Measurements from ENCODE around the gene CHRNE. TPM values are rescaled to one million over a fixed set of nuclear protein-coding genes. Genes with fewer than 3 reads are reported as not detected.
"Not testable (repeated sequence)": the region's sequence is repeated elsewhere in the genome, so short reads cannot be mapped to it uniquely, and the experiment has no call there.

CHRNE gene
- total and polyA plus RNA-seq, 2 experiments from 2014 or later, result 0.24 to 1.2 TPM

GRCh38 chr17:4914551-4914950 lies 11.7 kb upstream of the CHRNE start:
- not testable (repeated sequence) for DNase-seq (ENCODE audit: low spot score); H3K4me3 Mint-ChIP-seq; H3K27me3 ChIP-seq (ENCODE audit: insufficient read depth); H3K4me2 ChIP-seq; H3K4me3 ChIP-seq; ATAC-seq; H3K27ac Mint-ChIP-seq; H3K9me3 Mint-ChIP-seq; H3K79me2 ChIP-seq (replicated peaks; ENCODE audit: insufficient read depth); H2AFZ ChIP-seq; H3K9me2 ChIP-seq (ENCODE audit: insufficient read depth); H3K4me1 Mint-ChIP-seq; H3K36me3 ChIP-seq (ENCODE audit: insufficient read depth); H3K27me3 Mint-ChIP-seq (ENCODE audit: insufficient read depth, low read depth, poor library complexity); H3K27ac ChIP-seq (ENCODE audit: low read depth); H4K20me1 ChIP-seq (replicated peaks; ENCODE audit: insufficient read depth); H3F3A ChIP-seq (replicated peaks; ENCODE audit: low read depth); H3K36me3 Mint-ChIP-seq (ENCODE audit: low read depth)
- H3K4me1 ChIP-seq (ENCODE audit: insufficient read depth), result peaks cover 12% of the 10 kb centered on the region

GRCh38 chr17:4913994-4914393 lies 11.1 kb upstream of the CHRNE start:
- Histone ChIP-seq H3K36me3 (ENCODE audit: insufficient read depth) (no peaks in the 10 kb centered on the region), H3K4me3 (no peak overlapping the region), H3K27me3 (ENCODE audit: insufficient read depth) (no peaks in the 10 kb centered on the region), H3K79me2 (replicated peaks; ENCODE audit: insufficient read depth) (no peaks in the 10 kb centered on the region), H3K27ac (ENCODE audit: low read depth) (no peak overlapping the region), H4K20me1 (replicated peaks; ENCODE audit: insufficient read depth) (no peaks in the 10 kb centered on the region), H3K4me2 (no peak overlapping the region), H3F3A (replicated peaks; ENCODE audit: low read depth) (no peaks in the 10 kb centered on the region), H3K9me2 (ENCODE audit: insufficient read depth) (no peaks in the 10 kb centered on the region), H3K4me1 (ENCODE audit: insufficient read depth) (peaks cover 7% of the 10 kb centered on the region), H2AFZ (no peak overlapping the region)
- no peak for TF ChIP-seq NANOG (IDR thresholded peaks at IDR 0.05; ENCODE audit: borderline replicate concordance)
- TF ChIP-seq, protein P1, sequence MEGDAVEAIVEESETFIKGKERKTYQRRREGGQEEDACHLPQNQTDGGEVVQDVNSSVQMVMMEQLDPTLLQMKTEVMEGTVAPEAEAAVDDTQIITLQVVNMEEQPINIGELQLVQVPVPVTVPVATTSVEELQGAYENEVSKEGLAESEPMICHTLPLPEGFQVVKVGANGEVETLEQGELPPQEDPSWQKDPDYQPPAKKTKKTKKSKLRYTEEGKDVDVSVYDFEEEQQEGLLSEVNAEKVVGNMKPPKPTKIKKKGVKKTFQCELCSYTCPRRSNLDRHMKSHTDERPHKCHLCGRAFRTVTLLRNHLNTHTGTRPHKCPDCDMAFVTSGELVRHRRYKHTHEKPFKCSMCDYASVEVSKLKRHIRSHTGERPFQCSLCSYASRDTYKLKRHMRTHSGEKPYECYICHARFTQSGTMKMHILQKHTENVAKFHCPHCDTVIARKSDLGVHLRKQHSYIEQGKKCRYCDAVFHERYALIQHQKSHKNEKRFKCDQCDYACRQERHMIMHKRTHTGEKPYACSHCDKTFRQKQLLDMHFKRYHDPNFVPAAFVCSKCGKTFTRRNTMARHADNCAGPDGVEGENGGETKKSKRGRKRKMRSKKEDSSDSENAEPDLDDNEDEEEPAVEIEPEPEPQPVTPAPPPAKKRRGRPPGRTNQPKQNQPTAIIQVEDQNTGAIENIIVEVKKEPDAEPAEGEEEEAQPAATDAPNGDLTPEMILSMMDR (conservative IDR thresholded peaks at IDR 0.05; ENCODE audit: low read depth in 2 of 2), result no peak
- TF ChIP-seq STAT1 (IDR thresholded peaks at IDR 0.05; ENCODE audit: unreplicated experiment), result no peak
- TF ChIP-seq ZNF331 (CRISPR knock-in tag; IDR thresholded peaks at IDR 0.05; ENCODE audit: low read depth), result no peak
- TF ChIP-seq ETS1 (IDR thresholded peaks at IDR 0.05), result no peak
- no peak for TF ChIP-seq JUNB (IDR thresholded peaks at IDR 0.05; ENCODE audit: unreplicated experiment)
- TF ChIP-seq EZH2phosphoT487 (IDR thresholded peaks at IDR 0.05; ENCODE audit: unreplicated experiment), result no peak
- no peak for TF ChIP-seq ZNF114 (CRISPR knock-in tag; IDR thresholded peaks at IDR 0.05)
- no peak for TF ChIP-seq CREB1 (CRISPR knock-in tag; IDR thresholded peaks at IDR 0.05; ENCODE audit: low read depth)
- TF ChIP-seq EZH2 (IDR thresholded peaks at IDR 0.05; ENCODE audit: low read depth, unreplicated experiment), result no peak
- Mint-ChIP-seq H3K36me3 (ENCODE audit: low read depth) (no peaks in the 10 kb centered on the region), H3K9me3 (no peaks in the 10 kb centered on the region), H3K27ac (no peak overlapping the region), H3K4me1 (no peaks in the 10 kb centered on the region; the same call in 2 of the 3 replicates), H3K4me3 (no peak overlapping the region), H3K27me3 (ENCODE audit: insufficient read depth, low read depth, poor library complexity) (peaks cover 8% of the 10 kb centered on the region)
- ATAC-seq (no peak), DNase-seq (ENCODE audit: low spot score) (no peak)
